Suprapubic skin (tissue), 4 donors: ENCODE measurements around the gene KRTAP19-4. TPM values are rescaled to one million over a fixed set of nuclear protein-coding genes. Genes with fewer than 3 reads are reported as not detected.

Source experiments
- DNase-seq, 2 donors: peaks; one replicate each; pipeline ENCODE4 v3.0.0-alpha.2; 2019; ENCODE audit warnings: low spot score in 2 of 2
- H3K27ac ChIP-seq: fragments of 200-600 bp; sonication (generic); one replicate; pipeline ENCODE4 v1.5.1; 2019
- H3K27me3 ChIP-seq: fragments of 200-600 bp; sonication (generic); one replicate; pipeline ENCODE4 v1.5.1; 2019
- H3K36me3 ChIP-seq: fragments of 200-600 bp; sonication (generic); one replicate; pipeline ENCODE4 v1.5.1; 2019
- H3K4me1 ChIP-seq: fragments of 200-600 bp; sonication (generic); one replicate; pipeline ENCODE4 v1.5.1; 2019
- H3K4me3 ChIP-seq: fragments of 200-600 bp; sonication (generic); one replicate; pipeline ENCODE4 v1.5.1; 2019; ENCODE audit warnings: mild to moderate bottlenecking
- H3K9me3 ChIP-seq: fragments of 200-600 bp; sonication (generic); one replicate; pipeline ENCODE4 v1.5.1; 2019
- CTCF ChIP-seq, 2 donors: fragments of 200-600 bp in 1 of 2; fragments of 450-650 bp in 1 of 2; sonication (generic) in 1 of 2; IDR thresholded peaks; one replicate each; pipeline ENCODE4 v1.5.1; 2016 to 2019; ENCODE audit warnings: antibody characterized with exemption in 2 of 2, mild to moderate bottlenecking in 1 of 2, moderate library complexity in 1 of 2
- EP300 ChIP-seq: sonication (generic); formaldehyde crosslinking; IDR thresholded peaks from one replicate; pipeline ENCODE4 v1.6.1; 2017; ENCODE audit warnings: antibody characterized with exemption
- POLR2A ChIP-seq, 2 donors: fragments of 450-650 bp; IDR thresholded peaks; one replicate each; pipeline ENCODE4 v1.6.1; 2017; ENCODE audit warnings: antibody characterized with exemption in 2 of 2, mild to moderate bottlenecking in 2 of 2, moderate library complexity in 2 of 2
- POLR2AphosphoS5 ChIP-seq, 3 donors: sonication (generic); formaldehyde crosslinking; IDR thresholded peaks; one replicate each; pipeline ENCODE4 v1.6.1; 2017; ENCODE audit warnings: antibody characterized with exemption in 3 of 3
- WGBS: methylation state at CpG from one replicate; pipeline ENCODE4 v1.1.5; 2018; 5-methylcytosine and 5-hydroxymethylcytosine counted together
- total RNA-seq, 4 donors: library from RNA; depleted of rRNA; stranded (reverse); fragments of >200 nt; gene quantifications; one replicate each; pipeline ENCODE4 v1.1.0, GENCODE V29; 2016

Gene KRTAP19-4
- total RNA-seq, 4 donors from 2014 or later: not detected

GRCh38 chr21:30478004-30478403 lies 19.0 kb downstream of the KRTAP19-4 start:
- DNase-seq: no peak
- H3K9me3 ChIP-seq: no peaks in the 10 kb centered on the region
- H3K27ac ChIP-seq: no peak overlapping the region
- H3K27me3 ChIP-seq: no peaks in the 10 kb centered on the region
- H3K4me3 ChIP-seq: no peak overlapping the region
- 40% methylated on average over 3 of the region's 3 CpGs for WGBS
- no peaks in the 10 kb centered on the region for H3K36me3 ChIP-seq
- TF ChIP-seq CTCF (IDR thresholded peaks at IDR 0.05): no peak
- no peak for TF ChIP-seq POLR2A (IDR thresholded peaks at IDR 0.05)
- no peak for TF ChIP-seq POLR2AphosphoS5 (IDR thresholded peaks at IDR 0.05)
- TF ChIP-seq EP300: no peak
- H3K4me1 ChIP-seq: no peaks in the 10 kb centered on the region

- WGBS: 56% methylated on average over 6 of the region's 6 CpGs
- Histone ChIP-seq H3K36me3 (no peaks in the 10 kb centered on the region), H3K27me3 (no peaks in the 10 kb centered on the region), H3K27ac (no peak overlapping the region), H3K4me3 (no peak overlapping the region), H3K9me3 (no peaks in the 10 kb centered on the region), H3K4me1 (no peaks in the 10 kb centered on the region)
- TF ChIP-seq POLR2AphosphoS5 (IDR thresholded peaks at IDR 0.05) (no peak), EP300 (no peak), POLR2A (IDR thresholded peaks at IDR 0.05) (no peak), CTCF (IDR thresholded peaks at IDR 0.05) (no peak)
- DNase-seq: no peak
These were observed 27.9 kb downstream of the KRTAP19-4 start for GRCh38 chr21:30468900-30469714.

GRCh38 chr21:30463713-30464112 lies 33.3 kb downstream of the KRTAP19-4 start:
- Histone ChIP-seq H3K4me3 (no peak overlapping the region), H3K9me3 (no peaks in the 10 kb centered on the region), H3K36me3 (no peaks in the 10 kb centered on the region), H3K27me3 (no peaks in the 10 kb centered on the region), H3K4me1 (no peaks in the 10 kb centered on the region), H3K27ac (no peak overlapping the region)
- no peak for TF ChIP-seq POLR2AphosphoS5 (IDR thresholded peaks at IDR 0.05)
- no peak for TF ChIP-seq EP300
- TF ChIP-seq CTCF (IDR thresholded peaks at IDR 0.05): peak in 1 of 2 donors; percentile 48
- no peak for TF ChIP-seq POLR2A (IDR thresholded peaks at IDR 0.05)
- DNase-seq: no peak
- WGBS: 67% methylated on average over 3 of the region's 3 CpGs

GRCh38 chr21:30448514-30448913 lies 48.5 kb downstream of the KRTAP19-4 start:
- H3K4me3 ChIP-seq: no peak overlapping the region
- DNase-seq: no peak
- H3K36me3 ChIP-seq: no peaks in the 10 kb centered on the region
- TF ChIP-seq POLR2A (IDR thresholded peaks at IDR 0.05) (no peak), POLR2AphosphoS5 (IDR thresholded peaks at IDR 0.05) (no peak), EP300 (no peak), CTCF (IDR thresholded peaks at IDR 0.05) (no peak)
- no peaks in the 10 kb centered on the region for H3K4me1 ChIP-seq
- no peak overlapping the region for H3K27ac ChIP-seq
- H3K9me3 ChIP-seq: no peaks in the 10 kb centered on the region
- H3K27me3 ChIP-seq: no peaks in the 10 kb centered on the region
- 88% methylated on average over 3 of the region's 3 CpGs for WGBS

- H3K4me1 ChIP-seq: no peaks in the 10 kb centered on the region
- no peak overlapping the region for H3K27ac ChIP-seq
- H3K4me3 ChIP-seq: no peak overlapping the region
- H3K27me3 ChIP-seq: no peaks in the 10 kb centered on the region
- H3K9me3 ChIP-seq: no peaks in the 10 kb centered on the region
- no peaks in the 10 kb centered on the region for H3K36me3 ChIP-seq
- 51% methylated on average over 4 of the region's 4 CpGs for WGBS
- TF ChIP-seq EP300: no peak
- no peak for TF ChIP-seq POLR2A (IDR thresholded peaks at IDR 0.05)
- no peak for TF ChIP-seq POLR2AphosphoS5 (IDR thresholded peaks at IDR 0.05)
- no peak for TF ChIP-seq CTCF (IDR thresholded peaks at IDR 0.05)
- DNase-seq: no peak
These were observed 49.9 kb downstream of the KRTAP19-4 start for GRCh38 chr21:30447056-30447455.
